Activated CD8-positive, alpha-beta memory T cell treated with anti-CD3 and anti-CD28 coated beads, Interleukin-2, amount 50 U/mL, for 24 hours (primary cell): ENCODE results near the gene AUP1.

Experiments
- DNase-seq: peaks from one replicate; pipeline ENCODE4 v3.0.0-alpha.2; 2020; ENCODE audit errors: extremely low read depth

AUP1 gene

DNA sequence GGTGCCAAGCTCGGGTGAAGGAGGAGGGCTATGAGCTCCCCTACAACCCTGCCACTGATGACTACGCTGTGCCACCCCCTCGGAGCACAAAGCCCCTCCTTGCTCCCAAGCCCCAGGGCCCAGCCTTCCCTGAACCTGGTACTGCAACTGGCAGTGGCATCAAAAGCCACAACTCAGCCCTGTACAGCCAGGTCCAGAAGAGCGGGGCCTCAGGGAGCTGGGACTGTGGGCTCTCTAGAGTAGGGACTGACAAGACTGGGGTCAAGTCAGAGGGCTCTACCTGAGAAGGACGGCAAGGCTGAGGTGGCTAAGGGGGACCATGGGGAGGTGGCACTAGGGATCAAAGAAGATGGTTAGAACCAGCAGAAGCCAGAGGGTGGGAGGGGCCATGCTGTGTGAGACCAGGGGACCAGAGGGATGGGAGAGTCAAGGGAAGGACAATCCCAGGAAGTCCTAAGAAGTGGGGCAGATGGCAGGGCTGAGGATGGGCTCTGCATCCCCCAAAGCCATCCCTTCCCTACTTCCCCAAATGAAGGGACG lies 27.4 kb upstream of the AUP1 start:
- no peak for DNase-seq

DNA sequence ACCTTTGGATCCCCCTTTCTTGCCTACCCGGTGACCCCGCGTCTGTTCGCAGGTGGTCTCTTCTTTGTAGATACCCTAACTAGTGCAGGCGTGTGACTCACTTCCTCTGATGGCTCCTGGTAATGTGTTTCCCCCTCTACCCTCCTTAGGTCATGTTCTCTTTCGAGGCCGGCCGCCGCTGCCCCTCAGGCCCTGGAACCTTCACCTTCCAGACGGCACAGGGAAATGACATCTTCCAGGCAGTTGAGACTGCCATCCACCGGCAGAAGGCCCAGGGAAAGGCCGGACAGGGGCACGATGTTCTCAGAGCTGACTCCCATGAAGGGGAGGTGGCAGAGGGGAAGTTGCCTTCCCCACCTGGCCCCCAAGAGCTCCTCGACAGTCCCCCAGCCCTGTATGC lies 26.7 kb upstream of the AUP1 start:
- DNase-seq, result no peak

DNA sequence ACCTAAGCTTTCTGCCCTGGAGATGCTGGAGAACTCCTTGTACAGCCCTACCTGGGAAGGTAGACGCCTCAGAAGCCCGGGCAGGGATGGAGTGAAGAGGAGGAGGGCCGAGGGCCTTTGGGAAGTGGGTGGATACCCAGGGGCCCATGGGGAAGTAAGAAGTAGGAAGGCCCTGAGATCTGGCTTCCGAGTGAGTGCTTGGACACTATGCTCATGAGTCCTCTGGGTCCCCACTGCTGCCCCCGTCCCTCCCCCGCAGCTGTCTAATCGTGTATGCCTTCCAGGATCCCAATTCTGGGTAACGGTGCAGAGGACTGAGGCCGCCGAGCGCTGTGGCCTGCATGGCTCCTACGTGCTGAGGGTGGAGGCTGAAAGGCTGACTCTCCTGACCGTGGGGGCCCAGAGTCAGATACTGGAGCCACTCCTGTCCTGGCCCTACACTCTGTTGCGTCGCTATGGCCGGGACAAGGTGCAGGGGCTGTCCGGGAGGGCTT lies 26.2 kb upstream of the AUP1 start:
- DNase-seq, result no peak

DNA sequence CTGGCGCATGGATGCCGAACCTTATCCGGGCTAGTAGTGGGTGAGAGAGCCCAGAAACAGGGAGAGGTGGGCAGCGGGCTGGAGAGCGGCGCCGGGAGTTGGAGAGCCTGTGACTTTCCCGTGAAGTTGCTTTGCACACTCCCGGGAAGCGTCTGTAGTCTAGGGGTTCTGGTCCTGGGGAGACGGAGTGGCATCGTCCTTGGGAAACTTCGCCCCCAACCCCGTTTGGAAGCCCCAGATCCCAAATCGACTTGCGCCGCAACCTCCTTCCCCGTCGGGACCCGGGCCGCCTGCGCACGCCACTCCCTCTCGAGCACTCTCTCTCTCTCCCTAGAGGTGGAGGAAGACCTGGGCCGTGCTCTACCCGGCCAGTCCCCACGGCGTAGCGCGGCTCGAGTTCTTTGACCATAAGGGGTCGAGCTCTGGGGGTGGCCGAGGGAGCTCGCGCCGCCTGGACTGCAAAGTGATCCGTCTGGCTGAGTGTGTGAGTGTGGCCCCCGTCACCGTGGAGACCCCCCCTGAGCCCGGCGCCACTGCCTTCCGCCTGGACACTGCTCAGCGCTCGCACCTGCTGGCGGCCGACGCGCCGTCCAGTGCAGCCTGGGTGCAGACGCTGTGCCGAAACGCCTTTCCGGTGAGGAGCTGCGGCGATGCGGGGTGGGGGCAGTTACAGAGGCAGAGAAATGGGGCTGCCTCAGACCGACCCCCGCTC lies 25.5 kb upstream of the AUP1 start:
- DNase-seq, result no peak

DNA sequence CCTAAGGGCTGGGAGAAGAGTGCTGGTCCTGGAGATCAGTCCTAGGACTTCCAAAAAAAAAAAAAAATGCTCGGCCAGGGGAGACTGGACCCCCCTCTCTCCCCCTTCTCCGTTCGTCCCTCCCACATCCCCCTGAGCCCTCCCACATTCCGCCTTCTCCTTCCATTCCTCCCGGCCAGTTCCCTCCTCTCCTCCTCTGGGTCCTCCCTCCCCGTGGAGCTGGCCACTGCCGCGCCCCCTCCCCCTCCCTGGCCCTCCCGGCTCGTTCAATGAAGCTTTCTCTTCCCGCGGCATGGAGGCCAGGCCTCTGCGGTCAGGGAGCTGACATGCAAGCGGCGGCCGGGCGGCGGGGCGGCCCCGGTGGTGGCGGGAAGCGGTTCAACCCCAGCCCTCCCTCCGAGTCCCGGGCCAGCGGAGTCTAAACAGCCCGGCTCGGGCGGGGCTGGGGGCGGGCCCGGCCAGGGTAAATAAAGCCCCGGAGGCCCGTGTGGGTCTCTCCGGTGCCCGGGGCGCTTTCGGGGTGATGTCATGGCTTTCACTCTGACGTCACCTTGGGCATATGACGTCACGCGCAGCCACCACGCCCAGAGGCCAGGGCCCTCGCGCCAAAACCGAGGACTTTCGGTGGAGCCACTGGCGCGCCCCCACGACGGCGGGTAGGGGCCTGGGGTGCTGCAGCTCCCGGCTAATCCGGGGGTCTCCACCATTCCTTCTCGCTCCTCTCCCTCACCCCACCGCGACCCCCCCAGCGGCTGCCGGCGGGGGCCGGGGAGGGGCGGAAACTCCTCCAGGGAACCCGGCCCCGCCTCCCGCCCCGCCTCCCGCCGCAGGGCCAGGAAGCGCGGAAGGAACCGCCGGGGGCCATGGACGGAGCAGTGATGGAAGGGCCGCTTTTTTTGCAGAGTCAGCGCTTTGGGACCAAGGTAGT lies 24.6 kb upstream of the AUP1 start, which contains the start of the genes DOK1 and LOXL3:
TSS of gene DOK1 (plus strand) at position 829 of the 928 bp plus-strand sequence. CDS start at position 864, 35 bp downstream.
TSS of gene LOXL3 (minus strand) at position 51 of the 928 bp plus-strand sequence. CDS start 1,308 bp downstream, outside the sequence.
- DNase-seq, result peak; percentile 59

DNA sequence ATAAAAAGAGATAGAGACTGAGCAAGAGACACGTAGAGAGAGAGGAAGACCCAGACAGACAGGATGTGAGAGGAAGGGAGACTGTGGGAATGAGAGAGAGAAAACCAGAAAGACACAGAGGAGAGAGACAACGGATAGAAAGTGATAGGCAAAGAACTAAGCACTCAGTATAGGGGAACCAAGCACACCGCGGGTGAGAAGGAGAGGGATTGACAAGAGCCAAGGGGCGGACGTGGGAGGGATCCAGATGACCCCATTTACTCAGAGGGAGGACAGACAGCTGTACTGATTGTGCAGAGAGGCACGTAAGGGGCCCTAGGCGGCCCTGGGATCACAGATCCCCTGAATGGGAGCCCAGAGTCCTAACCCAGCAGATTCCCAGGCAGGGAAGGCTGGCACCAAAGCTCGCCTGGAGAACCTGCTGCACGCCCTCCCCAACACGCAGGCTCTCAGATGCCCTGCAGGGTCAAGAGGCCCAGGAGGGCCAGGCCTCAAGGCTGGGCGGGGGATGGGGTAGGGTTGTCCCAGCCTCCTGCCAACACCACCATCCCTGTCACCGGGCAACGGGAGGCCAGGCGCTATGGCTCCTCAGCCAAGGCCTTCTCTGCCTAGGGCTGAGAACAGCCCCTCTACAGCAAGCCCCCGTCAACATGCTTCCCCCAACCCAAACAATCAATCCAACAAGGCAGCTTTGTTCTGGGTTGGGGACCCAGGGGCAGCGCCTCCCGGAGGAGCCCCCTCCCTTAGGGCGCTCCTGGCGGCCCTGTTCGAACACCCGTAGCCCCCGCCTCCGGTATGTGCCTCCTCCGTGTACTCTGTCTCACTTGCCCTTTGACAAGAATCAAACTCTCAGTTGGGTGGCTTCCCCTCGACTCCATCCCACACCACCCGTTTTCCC lies 23.7 kb upstream of the AUP1 start:
- DNase-seq, result no peak

DNA sequence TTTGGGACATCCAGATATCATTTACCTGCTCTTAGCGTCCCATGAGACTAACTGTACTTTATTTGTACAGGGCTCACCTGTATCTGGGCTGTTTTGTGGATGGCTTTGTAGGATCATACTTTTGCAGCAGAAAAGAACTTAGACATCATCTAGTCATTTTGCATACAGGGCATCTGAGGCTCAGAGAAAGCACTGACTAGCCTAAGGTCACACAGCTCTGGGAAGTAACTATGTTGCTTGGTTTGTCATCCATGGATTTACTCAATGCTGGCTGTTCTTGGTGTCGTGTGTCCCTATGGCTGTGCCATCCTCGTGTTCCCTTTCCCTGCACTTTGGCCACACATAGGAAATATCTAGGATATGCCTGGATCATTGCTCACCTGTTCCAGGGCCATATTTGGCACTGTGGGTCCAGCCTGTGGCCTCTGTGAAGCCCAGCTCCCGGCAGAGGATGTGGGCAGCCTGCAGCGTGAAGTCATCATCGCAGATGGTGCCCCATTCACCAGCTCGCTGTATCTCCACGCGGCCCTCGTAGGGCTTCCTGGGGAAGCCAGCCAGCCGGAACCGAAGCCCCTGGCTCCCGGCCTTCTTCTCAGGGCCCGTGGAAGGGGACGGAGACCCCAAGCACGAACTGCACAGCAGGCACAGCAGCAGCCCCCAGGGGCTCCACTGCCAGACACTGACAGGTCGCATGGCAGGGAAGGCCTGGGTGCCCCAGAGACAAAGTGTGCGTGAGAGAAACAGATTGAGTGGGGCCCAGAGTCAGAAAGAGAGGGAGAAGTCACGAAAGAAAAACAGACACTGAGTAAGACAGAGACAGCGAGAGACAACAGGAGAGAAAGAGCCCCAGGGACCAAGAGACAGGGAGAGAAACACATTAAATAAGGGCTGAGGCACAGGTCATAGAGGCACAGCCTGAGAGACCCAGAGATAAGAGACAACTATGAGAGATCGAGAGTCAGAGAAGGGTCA lies 22.7 kb upstream of the AUP1 start:
- no peak for DNase-seq

DNA sequence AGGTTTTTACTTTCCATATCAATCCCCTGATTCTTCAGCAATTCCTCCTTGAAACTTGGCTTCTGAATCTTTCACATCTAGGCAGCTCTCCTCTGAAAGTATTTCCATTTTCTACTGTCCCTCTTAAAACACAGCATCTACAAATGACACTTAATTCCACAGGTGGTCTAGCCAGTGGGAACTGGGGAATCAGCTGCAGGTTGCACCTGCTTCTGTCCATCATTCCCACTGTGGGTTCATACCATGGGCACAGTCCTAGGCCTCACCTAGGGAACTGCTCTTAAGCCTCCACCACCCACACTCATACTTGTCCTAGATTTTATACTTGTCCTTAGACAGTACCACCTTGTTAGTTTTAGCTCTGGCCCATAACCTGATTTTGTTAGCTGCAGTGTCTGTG lies 22.0 kb upstream of the AUP1 start:
- DNase-seq, result no peak

DNA sequence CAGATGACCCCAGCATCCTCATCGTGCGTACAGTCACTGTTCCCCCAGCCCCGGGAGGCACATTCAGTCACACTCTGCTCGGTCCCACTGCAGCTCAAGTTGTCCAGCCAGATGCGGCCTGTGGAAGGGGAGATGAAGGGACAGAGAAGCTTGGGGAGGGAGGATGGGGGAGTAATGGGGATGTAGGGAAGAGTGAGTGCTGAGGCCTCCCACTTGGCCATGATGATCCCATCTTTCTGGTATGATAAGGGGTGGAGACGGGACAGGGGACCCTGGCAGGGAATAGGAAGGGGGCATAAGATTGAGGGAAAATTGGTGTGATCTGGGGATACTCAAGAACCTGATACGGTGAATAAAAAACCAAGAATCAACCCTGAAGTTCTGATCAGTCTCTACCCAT lies 20.7 kb upstream of the AUP1 start:
- no peak for DNase-seq

DNA sequence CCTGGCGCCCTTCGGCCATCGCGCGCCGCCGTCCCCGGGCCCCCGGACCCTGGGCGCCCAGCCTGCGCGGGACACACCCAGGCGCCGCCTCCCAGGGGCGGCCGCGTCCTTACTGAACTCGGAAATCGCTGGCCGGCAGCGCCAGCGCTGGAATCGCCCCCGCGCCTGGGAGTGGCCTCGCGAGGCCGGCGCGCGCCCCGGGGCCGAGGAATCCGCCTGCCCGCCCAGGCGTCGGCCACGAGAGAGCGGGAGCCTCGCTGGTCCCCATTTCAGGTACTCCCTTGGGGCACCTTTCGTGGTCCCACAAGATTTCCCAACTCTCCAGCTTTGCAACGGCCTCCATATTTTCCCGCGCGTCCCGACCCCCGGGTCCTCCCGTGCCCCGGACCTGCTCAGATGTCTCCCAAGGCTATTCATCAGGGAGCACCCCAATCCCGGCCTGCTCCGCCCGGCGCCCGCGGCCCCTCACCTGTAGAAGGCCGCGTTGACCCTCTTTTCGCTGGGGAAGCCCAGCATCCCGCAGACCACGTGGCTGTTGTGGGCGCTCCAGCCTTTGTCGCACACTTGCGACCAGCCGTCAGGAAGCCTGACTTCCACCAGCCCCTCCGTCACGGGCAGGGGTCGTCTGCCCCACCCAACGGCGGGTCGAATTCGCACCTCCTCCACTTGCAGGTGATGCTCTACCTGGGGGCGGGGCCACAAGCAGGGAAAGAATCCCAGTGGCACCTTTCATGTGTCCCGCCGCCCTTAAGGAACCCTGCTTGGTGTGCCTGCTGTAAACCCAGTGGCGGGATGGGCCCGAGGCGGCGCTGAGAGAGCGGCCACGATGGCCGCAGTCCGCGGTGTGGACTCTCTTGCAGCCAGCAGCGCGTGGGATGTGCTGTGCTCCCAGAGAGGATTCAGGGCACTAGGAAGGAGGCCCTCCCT lies 19.7 kb upstream of the AUP1 start:
- DNase-seq, result no peak

DNA sequence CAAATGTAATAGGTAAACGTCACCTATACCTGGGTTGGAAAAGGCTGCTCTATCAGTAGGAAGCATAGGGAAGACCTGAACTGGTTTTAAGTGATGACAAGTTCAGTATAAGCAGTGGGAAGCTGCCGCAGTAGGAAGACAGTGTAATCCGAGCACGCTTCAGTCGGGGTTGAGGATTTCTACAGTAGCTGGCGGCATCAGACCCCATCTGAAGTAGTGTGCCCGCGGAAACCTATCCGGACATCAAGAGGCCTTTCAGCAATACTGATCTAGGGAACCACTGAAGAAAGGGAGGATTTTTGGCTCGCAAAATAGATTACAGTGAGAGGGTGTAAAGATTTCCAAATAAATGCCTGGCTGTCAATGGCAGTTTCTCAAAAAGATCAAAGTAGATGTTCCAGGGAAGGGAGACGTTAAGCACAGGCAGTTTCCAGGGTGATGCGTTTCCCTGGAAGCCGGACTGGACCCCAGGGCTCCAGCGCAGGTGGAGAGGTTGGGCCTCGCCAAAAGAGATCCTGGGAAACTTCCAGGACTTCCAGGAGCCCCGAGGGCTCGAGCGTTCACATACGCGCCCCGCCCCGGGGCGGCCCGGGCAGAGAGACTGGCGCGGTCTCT lies 18.9 kb upstream of the AUP1 start:
- DNase-seq, result no peak

DNA sequence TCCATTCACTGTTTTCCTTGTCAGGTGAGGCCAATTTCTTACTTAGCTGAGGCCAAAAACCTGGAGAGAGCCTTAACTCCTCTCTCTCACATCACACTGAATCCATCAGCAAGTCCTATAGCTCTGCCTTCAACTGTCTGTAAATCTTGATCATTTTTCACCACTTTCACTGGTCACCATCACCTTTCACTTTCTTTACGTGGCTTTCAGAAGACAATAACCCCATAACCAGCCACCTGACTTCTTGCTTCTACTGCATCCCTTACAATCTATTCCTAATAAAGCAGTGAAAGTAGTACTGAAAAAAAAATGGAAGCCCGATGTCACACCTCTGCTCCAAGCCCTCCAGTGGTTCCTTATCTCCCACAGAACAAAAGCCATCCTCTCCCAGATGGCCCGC lies 16.5 kb upstream of the AUP1 start:
- DNase-seq, result no peak

DNA sequence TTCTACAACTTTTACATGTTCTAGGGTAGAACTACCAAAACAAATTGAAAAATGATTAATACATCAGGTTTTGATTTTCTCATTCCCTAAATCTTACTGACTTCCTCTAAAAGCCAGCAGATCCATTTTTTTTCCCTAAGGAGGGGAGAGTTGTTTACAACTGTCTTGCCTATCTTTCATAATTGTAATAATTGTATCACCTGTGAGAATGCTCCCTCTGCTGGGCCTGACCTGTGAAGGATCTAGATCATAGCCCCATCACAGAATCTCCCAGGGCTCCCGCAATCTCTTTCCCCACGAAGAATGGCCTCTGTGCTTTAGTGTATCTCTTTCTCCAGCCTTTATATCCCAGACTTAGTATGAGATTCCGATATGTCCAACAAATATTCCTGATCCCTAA lies 15.1 kb upstream of the AUP1 start:
- no peak for DNase-seq

DNA sequence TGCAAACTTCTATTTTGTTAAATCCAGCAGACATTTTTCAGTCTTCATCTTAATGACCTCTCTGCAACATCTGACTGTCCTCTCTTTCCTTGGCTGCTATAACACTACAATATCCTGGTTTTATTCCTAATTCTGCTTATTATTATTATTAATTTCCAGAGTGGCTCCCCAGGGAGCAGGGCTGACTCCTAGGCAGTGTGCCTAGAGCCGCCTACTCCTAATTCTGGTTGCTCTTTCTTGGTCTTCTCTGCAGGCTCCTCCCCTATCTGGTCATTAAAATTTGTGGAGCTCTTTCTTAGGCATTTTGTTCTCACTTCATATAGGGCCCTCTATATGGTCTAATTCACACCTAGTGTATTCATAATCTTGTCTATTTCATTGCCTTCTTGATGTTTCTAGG lies 13.5 kb upstream of the AUP1 start:
- DNase-seq, result no peak

DNA sequence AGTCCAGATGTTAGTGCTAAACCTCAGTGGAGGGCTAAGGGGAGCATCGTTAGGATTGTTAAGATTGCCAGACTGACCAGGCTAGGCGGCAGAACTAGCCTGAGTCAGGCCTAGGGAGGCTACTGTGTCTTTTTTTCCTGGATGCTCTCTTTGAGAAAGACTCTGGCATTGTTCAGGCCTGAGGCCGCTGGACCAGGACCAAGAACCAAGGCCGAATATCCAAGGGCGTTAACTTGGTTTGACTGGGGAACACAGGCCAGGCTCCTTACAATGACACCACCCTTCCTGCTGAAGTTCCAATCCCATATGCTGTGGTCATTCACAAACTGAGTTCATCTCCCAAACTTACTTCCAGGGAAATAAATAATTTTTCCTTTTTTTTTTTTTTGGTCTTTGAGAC lies 10.8 kb upstream of the AUP1 start:
- DNase-seq, result no peak

DNA sequence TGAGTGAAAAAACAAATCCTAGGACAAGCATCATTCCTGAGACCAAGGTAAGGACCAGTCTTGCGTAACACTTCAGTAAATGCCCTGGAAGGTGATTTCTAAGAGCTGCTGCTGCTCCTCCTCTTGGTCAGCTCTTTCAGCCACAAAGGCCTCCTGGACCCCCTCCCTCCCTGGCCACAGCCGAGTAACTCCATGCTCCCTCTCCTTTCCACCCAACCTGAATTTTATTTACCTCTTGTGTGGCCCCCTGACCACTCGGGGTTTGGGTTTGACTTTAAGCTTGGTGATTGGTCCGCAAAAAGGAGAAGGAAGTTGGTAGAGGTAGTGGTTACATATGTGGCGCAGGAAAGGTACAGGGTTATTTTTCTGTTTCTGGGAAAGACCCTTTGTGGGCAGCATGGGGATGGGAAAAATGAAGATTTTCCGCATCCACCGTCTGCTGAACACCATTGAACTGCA lies 9.4 kb upstream of the AUP1 start:
- DNase-seq, result no peak

DNA sequence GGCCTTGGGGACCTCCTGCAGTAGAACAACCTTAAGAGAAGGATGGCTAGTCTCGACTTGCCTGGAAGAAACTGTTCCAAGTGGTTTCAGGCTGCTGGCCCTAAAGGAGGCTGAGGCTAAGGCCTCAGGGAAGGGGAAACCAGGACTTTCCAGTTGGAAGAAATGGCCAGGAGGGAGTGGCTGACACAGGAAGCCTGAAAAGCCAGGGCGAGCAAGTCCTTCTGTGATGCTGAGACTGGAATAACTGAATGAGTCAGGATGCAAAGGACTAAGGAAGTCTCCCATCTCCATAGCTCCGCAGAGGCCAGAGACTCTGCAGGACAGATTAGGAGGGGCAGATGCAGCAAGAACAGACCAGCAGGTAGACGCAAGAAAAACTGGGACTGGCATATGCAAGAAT lies 7.6 kb upstream of the AUP1 start:
- DNase-seq, result no peak

DNA sequence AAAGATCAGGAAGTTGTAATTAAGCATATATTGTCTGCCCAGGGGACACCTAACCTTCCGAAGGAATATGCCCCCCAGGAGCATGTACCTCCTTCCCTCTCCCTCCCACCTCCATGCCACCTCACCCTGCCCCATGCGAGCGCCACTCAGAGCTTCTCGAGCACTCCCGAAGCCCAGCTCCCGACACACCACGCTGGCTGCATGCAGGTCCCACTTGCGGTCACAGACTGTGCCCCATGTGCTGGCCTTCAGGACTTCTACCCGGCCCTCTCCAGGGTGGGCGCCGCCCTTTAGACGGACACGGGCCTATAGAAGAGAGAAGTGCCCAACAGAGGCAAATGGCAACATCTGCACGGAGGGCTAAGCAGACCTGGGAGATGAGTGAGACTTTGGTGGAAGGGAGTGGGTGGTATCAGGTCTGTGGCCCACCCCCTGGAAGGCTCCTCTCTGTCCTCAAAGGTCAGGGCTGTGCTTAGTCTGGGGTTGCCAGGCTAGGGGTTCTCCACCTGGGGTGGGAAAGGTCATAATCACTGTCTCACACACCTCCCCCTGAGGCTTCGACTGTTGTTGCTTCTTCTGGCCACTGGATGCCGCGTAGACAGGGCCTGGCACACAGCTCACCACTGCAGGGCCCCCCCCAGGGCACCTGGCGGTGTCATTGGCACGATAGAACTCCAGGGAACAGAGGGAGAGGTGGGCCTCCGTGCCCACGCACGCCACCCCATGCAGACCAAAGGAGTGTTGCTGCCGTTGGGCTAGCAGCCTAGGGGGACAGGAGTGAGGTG lies 6.9 kb upstream of the AUP1 start:
- DNase-seq, result no peak
